GM12891 (cell line): Measurements from ENCODE around the gene CSMD2.
"Not testable (repeated sequence)": the region's sequence is repeated elsewhere in the genome, so short reads cannot be mapped to it uniquely, and the experiment has no call there.

Experiments used
- DNase-seq: peaks from one replicate; pipeline ENCODE4 v3.0.0; 2011; ENCODE audit warnings: low spot score; ENCODE audit not compliant: insufficient read length
- FAIRE-seq: peaks from 2 replicates; lab custom pipeline; 2011; peaks lifted over from hg19 to GRCh38; lab: Jason Lieb, UNC
- PAX5 ChIP-seq: IDR thresholded peaks from 2 replicates; pipeline ENCODE4 v1.6.1; 2011; ENCODE audit warnings: low read length, moderate library complexity, mild to moderate bottlenecking; ENCODE audit not compliant: insufficient read depth, severe bottlenecking
- POLR2A ChIP-seq: IDR thresholded peaks from 2 replicates; pipeline ENCODE4 v1.6.1; 2011; ENCODE audit warnings: low read depth, low read length, control low read depth
- POLR2AphosphoS5 ChIP-seq: IDR thresholded peaks from 2 replicates; pipeline ENCODE4 v1.6.1; 2011; ENCODE audit warnings: low read depth, low read length, control low read depth
- POU2F2 ChIP-seq: IDR thresholded peaks from 2 replicates; pipeline ENCODE4 v1.6.1; 2011; ENCODE audit warnings: low read depth, mild to moderate bottlenecking, control low read depth, low read length, moderate library complexity
- SPI1 ChIP-seq: IDR thresholded peaks from 2 replicates; pipeline ENCODE4 v1.6.1; 2011; ENCODE audit warnings: low read depth, low read length, control low read depth
- TAF1 ChIP-seq: IDR thresholded peaks from 2 replicates; pipeline ENCODE4 v1.6.1; 2011; ENCODE audit warnings: low read depth, low read length, control low read depth

The CSMD2 gene

DNA sequence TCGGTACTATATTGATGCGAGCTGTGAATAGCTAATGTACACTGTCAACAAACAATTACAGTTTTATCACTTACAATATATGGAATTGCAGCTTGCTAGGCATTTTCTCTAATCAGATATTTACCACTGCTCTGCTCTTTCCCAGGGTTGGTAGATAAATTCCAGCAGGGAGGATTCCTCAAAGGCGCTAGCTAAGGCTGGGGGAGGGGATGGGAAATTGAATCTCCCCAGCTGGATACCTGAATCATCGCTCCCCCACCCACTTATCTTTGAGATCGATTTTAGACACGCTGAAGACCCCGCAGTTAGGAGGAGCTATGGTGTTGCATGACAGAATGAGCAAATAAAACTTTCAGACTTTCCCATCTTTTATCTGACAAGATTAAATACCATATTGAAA lies 127.2 kb downstream of the CSMD2 start:
- TF ChIP-seq POLR2A (no peak), SPI1 (no peak), TAF1 (no peak), POLR2AphosphoS5 (no peak), PAX5 (no peak), POU2F2 (no peak)
- DNase-seq (no peak), FAIRE-seq (no peak)

GRCh38 chr1:34037109-34037508 lies 127.9 kb downstream of the CSMD2 start:
- TF ChIP-seq POLR2AphosphoS5 (no peak), PAX5 (no peak), SPI1 (no peak), POU2F2 (no peak)
- no peak for FAIRE-seq
- DNase-seq: no peak

DNA sequence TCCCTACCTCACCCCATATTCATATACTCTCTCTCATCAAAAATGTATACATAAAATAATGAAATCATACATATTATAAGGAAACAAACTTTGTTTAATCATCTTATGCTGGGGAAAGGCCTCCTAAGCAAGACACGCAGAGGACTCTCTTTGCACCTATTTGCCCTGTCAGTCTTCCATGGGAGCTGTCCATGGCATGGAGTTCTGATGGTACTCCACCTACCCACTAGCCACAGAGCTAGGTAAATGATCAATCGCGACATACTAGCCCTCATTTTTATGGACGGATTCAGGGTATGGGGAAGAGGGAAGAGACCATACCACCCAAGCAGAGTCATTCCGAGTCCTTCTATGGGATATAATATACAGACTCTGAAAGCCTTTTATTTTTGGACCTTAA lies 131.0 kb downstream of the CSMD2 start:
- FAIRE-seq (no peak), DNase-seq (no peak)
- TF ChIP-seq SPI1 (no peak), PAX5 (no peak), POLR2AphosphoS5 (no peak), POU2F2 (no peak)

DNA sequence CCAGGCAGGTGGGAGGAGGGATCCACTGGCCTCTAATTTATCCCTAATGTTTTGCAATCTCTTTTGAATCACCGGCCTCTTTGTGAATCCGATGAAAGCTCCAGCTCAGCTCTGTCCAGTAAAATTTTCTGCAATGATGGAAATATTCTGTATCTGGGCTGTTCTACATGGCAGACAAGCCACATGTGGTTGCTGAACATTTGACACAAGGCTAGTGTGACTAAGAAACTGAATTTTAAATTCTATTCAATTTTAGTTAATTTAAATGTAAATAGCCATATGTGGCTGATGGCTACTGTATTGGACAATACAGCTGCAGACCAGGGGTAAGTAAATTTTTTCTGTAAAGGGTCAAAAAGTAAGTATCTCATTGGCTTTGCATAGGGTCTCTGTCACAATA lies 135.1 kb downstream of the CSMD2 start:
- no peak for FAIRE-seq
- DNase-seq: no peak
- TF ChIP-seq SPI1 (no peak), PAX5 (no peak), POU2F2 (no peak), POLR2AphosphoS5 (no peak), TAF1 (no peak), POLR2A (no peak)

GRCh38 chr1:34029515-34029914 lies 135.5 kb downstream of the CSMD2 start:
- FAIRE-seq (no peak), DNase-seq (no peak)
- no peak for TF ChIP-seq POLR2AphosphoS5

- TF ChIP-seq POU2F2 (no peak), POLR2A (no peak), TAF1 (no peak), POLR2AphosphoS5 (no peak), PAX5 (no peak), SPI1 (no peak)
- FAIRE-seq (no peak), DNase-seq (no peak)
Measured at GRCh38 chr1:34028381-34029055, 136.5 kb downstream of the CSMD2 start.

DNA sequence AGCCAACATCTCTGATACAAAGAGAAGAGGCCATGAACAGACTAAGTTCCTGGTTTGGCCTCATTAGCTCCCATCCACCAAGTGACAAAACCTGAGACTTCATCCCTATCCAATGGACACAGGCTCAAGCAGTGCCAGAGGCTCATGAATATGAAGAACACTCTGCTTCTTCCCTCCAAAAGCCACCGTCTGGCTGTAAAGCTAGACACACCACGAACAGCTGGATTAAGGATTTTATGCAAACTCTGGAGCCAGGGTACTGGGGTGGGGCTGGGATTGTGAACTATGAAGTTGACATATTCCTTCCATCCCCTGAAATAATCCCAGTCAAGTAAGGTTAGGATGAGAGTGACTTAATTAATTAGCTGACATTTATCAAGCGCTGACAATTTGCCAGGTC lies 139.4 kb downstream of the CSMD2 start:
- FAIRE-seq: no peak
- DNase-seq: no peak
- TF ChIP-seq PAX5 (no peak), SPI1 (no peak), POU2F2 (no peak), POLR2A (no peak), TAF1 (no peak), POLR2AphosphoS5 (no peak)

- DNase-seq (no peak), FAIRE-seq (no peak)
- TF ChIP-seq POLR2A (no peak), TAF1 (no peak)
Measured at GRCh38 chr1:34024485-34024884, 140.5 kb downstream of the CSMD2 start.

- FAIRE-seq (no peak), DNase-seq (no peak)
- no peak for TF ChIP-seq SPI1
- no peak for TF ChIP-seq POLR2AphosphoS5
- no peak for TF ChIP-seq TAF1
- TF ChIP-seq PAX5: no peak
- no peak for TF ChIP-seq POLR2A
- no peak for TF ChIP-seq POU2F2
Measured at GRCh38 chr1:34019741-34020552, 145.1 kb downstream of the CSMD2 start.

- FAIRE-seq (no peak), DNase-seq (no peak)
- TF ChIP-seq PAX5: no peak
Measured at GRCh38 chr1:34018285-34018684, 146.7 kb downstream of the CSMD2 start.

GRCh38 chr1:34016281-34016680 lies 148.7 kb downstream of the CSMD2 start:
- DNase-seq, FAIRE-seq: not testable (repeated sequence)
